Measurements from ENCODE around the gene COG2.

- TF ChIP-seq, protein P1, sequence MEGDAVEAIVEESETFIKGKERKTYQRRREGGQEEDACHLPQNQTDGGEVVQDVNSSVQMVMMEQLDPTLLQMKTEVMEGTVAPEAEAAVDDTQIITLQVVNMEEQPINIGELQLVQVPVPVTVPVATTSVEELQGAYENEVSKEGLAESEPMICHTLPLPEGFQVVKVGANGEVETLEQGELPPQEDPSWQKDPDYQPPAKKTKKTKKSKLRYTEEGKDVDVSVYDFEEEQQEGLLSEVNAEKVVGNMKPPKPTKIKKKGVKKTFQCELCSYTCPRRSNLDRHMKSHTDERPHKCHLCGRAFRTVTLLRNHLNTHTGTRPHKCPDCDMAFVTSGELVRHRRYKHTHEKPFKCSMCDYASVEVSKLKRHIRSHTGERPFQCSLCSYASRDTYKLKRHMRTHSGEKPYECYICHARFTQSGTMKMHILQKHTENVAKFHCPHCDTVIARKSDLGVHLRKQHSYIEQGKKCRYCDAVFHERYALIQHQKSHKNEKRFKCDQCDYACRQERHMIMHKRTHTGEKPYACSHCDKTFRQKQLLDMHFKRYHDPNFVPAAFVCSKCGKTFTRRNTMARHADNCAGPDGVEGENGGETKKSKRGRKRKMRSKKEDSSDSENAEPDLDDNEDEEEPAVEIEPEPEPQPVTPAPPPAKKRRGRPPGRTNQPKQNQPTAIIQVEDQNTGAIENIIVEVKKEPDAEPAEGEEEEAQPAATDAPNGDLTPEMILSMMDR (IDR thresholded peaks at IDR 0.05), result no peak
- no peak for TF ChIP-seq EP300 (IDR thresholded peaks at IDR 0.05)
- no peak for TF ChIP-seq POLR2AphosphoS5 (IDR thresholded peaks at IDR 0.05)
These were observed 39.3 kb downstream of the COG2 start for GRCh38 chr1:230681599-230681998.
